Ovary (tissue), 9 donors: ENCODE results near the gene RPL38. TPM values are rescaled to one million over a fixed set of nuclear protein-coding genes. Genes with fewer than 3 reads are reported as not detected.

Experiments
- DNase-seq, 5 donors: peaks; one replicate each; pipeline ENCODE4 v3.0.0-alpha.2; 2019 to 2020
- H3K27ac ChIP-seq, 2 donors: fragments of 200-600 bp; one replicate each; pipeline versions ENCODE4 v1.5.1 to v1.8.0; 2019 to 2022
- H3K27me3 ChIP-seq: fragments of 200-600 bp; one replicate; pipeline ENCODE4 v1.8.0; 2022
- H3K36me3 ChIP-seq: fragments of 200-600 bp; sonication (generic); one replicate; pipeline ENCODE4 v1.5.1; 2019
- H3K4me1 ChIP-seq: one replicate; pipeline ENCODE4 v1.8.1; 2013; ENCODE audit warnings: mild to moderate bottlenecking, moderate library complexity; ENCODE audit not compliant: insufficient read depth
- H3K4me3 ChIP-seq: fragments of 200-600 bp; sonication (generic); one replicate; pipeline ENCODE4 v1.5.1; 2017
- H3K9me3 ChIP-seq, 2 donors: fragments of 200-600 bp in 1 of 2; sonication (generic) in 1 of 2; one replicate each; pipeline versions ENCODE4 v1.5.1 to v1.8.1; 2013 to 2019; ENCODE audit warnings: mild to moderate bottlenecking in 1 of 2, moderate library complexity in 1 of 2
- CTCF ChIP-seq, 3 donors: fragments of 450-650 bp in 2 of 3; fragments of 200-600 bp in 1 of 3; IDR thresholded peaks; one replicate each; pipeline versions ENCODE4 v1.5.1 to v1.8.0; 2016 to 2022; ENCODE audit warnings: antibody characterized with exemption in 3 of 3, mild to moderate bottlenecking in 1 of 3
- EP300 ChIP-seq: sonication (generic); formaldehyde crosslinking; IDR thresholded peaks from one replicate; pipeline ENCODE4 v1.6.1; 2017; ENCODE audit warnings: antibody characterized with exemption
- POLR2A ChIP-seq: fragments of 450-650 bp; IDR thresholded peaks from one replicate; pipeline ENCODE4 v1.6.1; 2017; ENCODE audit warnings: antibody characterized with exemption, mild to moderate bottlenecking, moderate library complexity
- WGBS, 3 donors: extraction: QIAGEN DNeasy Blood & Tissue Kit in 1 of 3; methylation state at CpG; one replicate each; pipeline versions ENCODE4 v1.1.5 to v1.1.7; 2013 to 2017; 5-methylcytosine and 5-hydroxymethylcytosine counted together
- intact Hi-C, 4 donors: fragments of 100-400 bp; cut with DNase I; formaldehyde crosslinking; loops; one replicate each; pipeline versions ENCODE4 v1.11.0 to v1.15.1; 2022 to 2023
- polyA plus RNA-seq, 2 donors: library from polyadenylated mRNA; stranded (reverse); fragments of 200-250 nt in 1 of 2; fragments of 350-450 nt in 1 of 2; fragmentation: Illumina TruSeq in 1 of 2; extraction: RNeasy Lipid Tissue Mini Kit (QIAGEN cat#74804) in 1 of 2; gene quantifications; one replicate each; pipeline ENCODE4 v1.2.3, GENCODE V29; 2013 to 2014
- total RNA-seq, 7 donors: library from RNA; depleted of rRNA in 2 of 7; stranded (reverse); fragments of >200 nt in 2 of 7; fragmentation: NEBNext Ultra II Directional in 3 of 7; extraction: Animal tissue kit (Norgen Biotek cat#: 25700) in 3 of 7; gene quantifications; one replicate each; pipeline versions ENCODE4 v1.1.0 to v1.2.4, GENCODE V29; 2016 to 2023
- donor health status: DM: no; HTN: no; CAD: no; lungs with moderate emphysema.
- donor health status: DM: no; HTN: no; CAD: no.
- donor health status: Bipolar disorder and iron deficiency.
- donor health status: DM: yes; HTN: yes; CAD: no.
- donor health status: DM: no; HTN: no; CAD: no.
- donor health status: DM: yes; HTN: yes; CAD: no.

Gene RPL38
- total and polyA plus RNA-seq, 9 donors, result 861 to 2,696 (median 1,849) TPM

DNA sequence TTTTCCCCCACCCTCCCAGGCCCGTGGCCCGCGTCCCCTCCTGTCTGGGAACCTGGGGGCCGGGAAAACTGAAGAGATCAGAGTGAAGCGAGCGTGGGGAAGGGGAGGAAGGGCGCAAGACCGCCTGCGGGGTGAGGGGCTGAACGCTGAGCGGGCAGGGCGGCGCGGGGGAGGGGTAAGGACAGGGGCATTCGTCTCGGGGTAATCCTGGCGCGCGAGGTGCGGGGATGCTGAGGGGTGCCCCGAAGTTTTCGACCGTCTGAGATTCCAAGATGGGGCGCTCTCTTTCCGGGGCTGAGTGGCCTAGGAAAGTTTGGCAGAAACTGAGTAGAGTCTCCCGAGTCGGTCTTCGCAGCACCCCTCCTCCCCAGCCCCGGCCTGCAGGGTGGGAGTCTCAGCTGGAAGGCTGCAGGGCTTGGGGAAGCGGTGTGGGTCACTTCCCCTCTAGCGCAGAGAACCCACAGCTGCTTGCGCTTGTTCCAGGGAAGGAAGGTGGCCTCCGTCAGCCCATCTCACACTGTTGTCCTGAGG lies 10.4 kb downstream of the RPL38 start:
- peak overlapping the region; percentile 56 for H3K4me3 ChIP-seq
- TF ChIP-seq POLR2A, result no peak
- no peak for TF ChIP-seq CTCF (IDR thresholded peaks at IDR 0.05)
- no peak for TF ChIP-seq EP300
- no peaks in the 10 kb centered on the region for H3K27me3 ChIP-seq
- 2 to 4% (median 3%) methylated on average over 31 to 33 of the region's 33 CpGs for WGBS, 3 donors
- peak; percentile 67 to 77 (median 75) for DNase-seq
- peaks cover 11% of the 10 kb centered on the region for H3K4me1 ChIP-seq
- intact Hi-C loops, result loop anchor here (2.0 to 10.0 kb wide), 7 partner anchors 63 to 531 kb away; partner anchors contain the start of genes BTBD17 (in 2 of the 4) and NHERF1 (in 1 of the 4)
- H3K9me3 ChIP-seq, result no peaks in the 10 kb centered on the region
- H3K36me3 ChIP-seq, result no peaks in the 10 kb centered on the region
- peak overlapping the region in 1 of 2 donors; percentile 76 for H3K27ac ChIP-seq

GRCh38 chr17:74214484-74215341 lies 11.2 kb downstream of the RPL38 start:
- H3K4me3 ChIP-seq, result peak overlapping the region; percentile 56
- TF ChIP-seq POLR2A (no peak), CTCF (IDR thresholded peaks at IDR 0.05) (no peak), EP300 (no peak)
- WGBS, 3 donors, result 30 to 41% (median 34%) methylated on average over 16 of the region's 16 CpGs
- H3K4me1 ChIP-seq, result peaks cover 11% of the 10 kb centered on the region
- H3K27ac ChIP-seq, result peak overlapping the region in 1 of 2 donors; percentile 76
- H3K27me3 ChIP-seq, result no peaks in the 10 kb centered on the region
- no peaks in the 10 kb centered on the region for H3K36me3 ChIP-seq
- intact Hi-C loops, result loop anchor here (2.0 to 10.0 kb wide), 7 partner anchors 62 to 530 kb away; partner anchors contain the start of genes BTBD17 (in 2 of the 4) and NHERF1 (in 1 of the 4)
- no peak for DNase-seq
- H3K9me3 ChIP-seq, result no peaks in the 10 kb centered on the region

GRCh38 chr17:74215342-74215727 lies 11.9 kb downstream of the RPL38 start:
- intact Hi-C loops, result loop anchor here in 3 of 4 donors (2.0 to 10.0 kb wide), 3 partner anchors 61 to 529 kb away; partner anchors contain the start of gene NHERF1 (in 1 of the 3)
- WGBS, 3 donors, result 64 to 81% (median 73%) methylated on average over 6 of the region's 6 CpGs

More at GRCh38 chr17:74215342-74215727, 11.9 kb downstream of the RPL38 start:
- Histone ChIP-seq H3K36me3 (no peaks in the 10 kb centered on the region), H3K27ac (peak overlapping the region in 1 of 2 donors; percentile 76), H3K4me3 (no peak overlapping the region), H3K4me1 (peaks cover 11% of the 10 kb centered on the region), H3K9me3 (no peaks in the 10 kb centered on the region), H3K27me3 (no peaks in the 10 kb centered on the region)
- no peak for DNase-seq
- no peak for TF ChIP-seq EP300
- no peak for TF ChIP-seq POLR2A
- no peak for TF ChIP-seq CTCF (IDR thresholded peaks at IDR 0.05)
